HL-60/S4 treated with retinoic acid at 250 ng/mL for 4 days and 3 days (cell line): ENCODE results near the gene KCNIP4.

Experiments
- in situ Hi-C: fragments of 300-500 bp; cut with MboI; formaldehyde crosslinking; loops from 2 replicates; pipeline ENCODE4 v1.7.0; 2022; ENCODE audit warnings: low sequenced_read_pairs

The KCNIP4 gene

GRCh38 chr4:20698382-20698781 lies 1250.2 kb downstream of the KCNIP4 start:
- in situ Hi-C loops: no loop called here

- in situ Hi-C loops: no loop called here
These were observed 1251.8 kb downstream of the KCNIP4 start for GRCh38 chr4:20696815-20697214.

GRCh38 chr4:20687864-20688263 lies 1260.7 kb downstream of the KCNIP4 start:
- in situ Hi-C loops: loop anchor here (10.0 kb wide), 1 partner anchor 263 kb away; no protein-coding TSS in a partner anchor

- in situ Hi-C loops: loop anchor here (10.0 kb wide), 1 partner anchor 260 kb away; no protein-coding TSS in a partner anchor
These were observed 1263.5 kb downstream of the KCNIP4 start for GRCh38 chr4:20684852-20685763.

GRCh38 chr4:20683766-20684165 lies 1264.8 kb downstream of the KCNIP4 start:
- in situ Hi-C loops: loop anchor here (10.0 kb wide), 1 partner anchor 259 kb away; no protein-coding TSS in a partner anchor

- in situ Hi-C loops: loop anchor here (10.0 kb wide), 1 partner anchor 258 kb away; no protein-coding TSS in a partner anchor
These were observed 1265.7 kb downstream of the KCNIP4 start for GRCh38 chr4:20682853-20683252.

GRCh38 chr4:20681271-20681670 lies 1267.3 kb downstream of the KCNIP4 start:
- in situ Hi-C loops: loop anchor here (10.0 kb wide), 1 partner anchor 256 kb away; no protein-coding TSS in a partner anchor

- in situ Hi-C loops: loop anchor here (10.0 kb wide), 1 partner anchor 256 kb away; no protein-coding TSS in a partner anchor
These were observed 1267.8 kb downstream of the KCNIP4 start for GRCh38 chr4:20680736-20681135.

GRCh38 chr4:20679951-20680350 lies 1268.6 kb downstream of the KCNIP4 start:
- in situ Hi-C loops: loop anchor here (10.0 kb wide), 1 partner anchor 255 kb away; no protein-coding TSS in a partner anchor
